ENCODE measurements around the gene LIPI.

LIPI gene

DNA sequence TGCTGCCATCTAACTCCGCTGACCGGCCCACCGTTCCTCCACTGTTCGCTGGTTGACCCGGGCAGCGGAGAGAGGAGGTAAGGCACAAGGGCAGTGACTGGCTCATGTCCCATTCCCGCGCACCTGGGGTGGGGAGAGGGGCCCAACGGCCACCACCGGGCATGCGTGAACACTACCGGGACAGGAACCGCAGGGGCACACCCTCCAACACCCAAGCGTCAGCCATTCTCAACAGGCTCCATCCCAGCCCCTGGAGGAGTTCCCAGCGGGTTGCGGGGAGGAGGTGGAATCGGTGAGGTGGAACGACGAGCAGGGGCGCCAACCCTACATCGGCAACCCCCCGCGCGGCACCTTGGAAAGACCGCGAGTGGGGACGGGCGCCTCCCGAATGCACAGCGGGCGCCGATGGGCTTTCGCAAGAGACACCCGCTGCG lies 126.7 kb downstream of the LIPI start:
- DNase-seq (ENCODE audit: low spot score) = no peak
- TF ChIP-seq CTCF (IDR thresholded peaks at IDR 0.05; ENCODE audit: extremely low read depth, missing control alignments) = no peak

GRCh38 chr21:14080764-14081096 lies 130.0 kb downstream of the LIPI start:
- TF ChIP-seq CTCF (IDR thresholded peaks at IDR 0.05; ENCODE audit: extremely low read depth, missing control alignments) = no peak

GRCh38 chr21:14080040-14080763 lies 130.6 kb downstream of the LIPI start:
- no peak for TF ChIP-seq CTCF (IDR thresholded peaks at IDR 0.05; ENCODE audit: extremely low read depth, missing control alignments)
- no peak for DNase-seq (ENCODE audit: low spot score)

More at GRCh38 chr21:14080764-14081096, 130.0 kb downstream of the LIPI start:
- no peak for DNase-seq (ENCODE audit: low spot score)

DNA sequence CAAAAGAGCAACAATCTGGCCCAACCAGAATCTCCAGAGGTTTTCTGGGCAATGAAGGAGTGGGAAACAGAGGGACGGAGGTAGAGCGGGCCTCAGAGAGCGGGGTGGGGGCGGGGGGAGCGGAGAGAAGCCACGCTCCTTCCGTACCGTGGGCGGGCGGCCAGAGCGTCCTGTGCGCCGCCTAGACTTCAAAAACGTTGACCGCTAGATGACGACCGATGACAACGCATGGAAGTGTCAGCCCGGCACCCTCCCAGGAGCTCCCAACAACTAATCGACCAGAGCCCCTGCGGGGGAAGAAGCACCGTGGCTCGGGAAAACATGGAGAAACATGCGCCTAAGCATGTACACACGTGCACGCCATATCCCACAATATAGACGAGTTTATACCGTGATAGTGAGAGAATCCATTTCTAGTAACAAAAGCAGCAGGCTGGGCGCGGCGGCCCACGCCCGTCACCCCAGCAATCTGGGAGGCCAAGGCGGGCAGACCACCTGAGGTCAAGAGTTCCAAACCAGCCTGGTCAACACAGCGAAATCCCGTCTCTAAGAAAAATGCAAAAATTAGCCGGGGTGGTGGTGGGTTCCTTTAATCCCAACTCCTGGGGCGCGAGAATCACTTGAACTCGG lies 131.9 kb downstream of the LIPI start:
- DNase-seq (ENCODE audit: low spot score) = no peak
- no peak for TF ChIP-seq CTCF (IDR thresholded peaks at IDR 0.05; ENCODE audit: extremely low read depth, missing control alignments)

DNA sequence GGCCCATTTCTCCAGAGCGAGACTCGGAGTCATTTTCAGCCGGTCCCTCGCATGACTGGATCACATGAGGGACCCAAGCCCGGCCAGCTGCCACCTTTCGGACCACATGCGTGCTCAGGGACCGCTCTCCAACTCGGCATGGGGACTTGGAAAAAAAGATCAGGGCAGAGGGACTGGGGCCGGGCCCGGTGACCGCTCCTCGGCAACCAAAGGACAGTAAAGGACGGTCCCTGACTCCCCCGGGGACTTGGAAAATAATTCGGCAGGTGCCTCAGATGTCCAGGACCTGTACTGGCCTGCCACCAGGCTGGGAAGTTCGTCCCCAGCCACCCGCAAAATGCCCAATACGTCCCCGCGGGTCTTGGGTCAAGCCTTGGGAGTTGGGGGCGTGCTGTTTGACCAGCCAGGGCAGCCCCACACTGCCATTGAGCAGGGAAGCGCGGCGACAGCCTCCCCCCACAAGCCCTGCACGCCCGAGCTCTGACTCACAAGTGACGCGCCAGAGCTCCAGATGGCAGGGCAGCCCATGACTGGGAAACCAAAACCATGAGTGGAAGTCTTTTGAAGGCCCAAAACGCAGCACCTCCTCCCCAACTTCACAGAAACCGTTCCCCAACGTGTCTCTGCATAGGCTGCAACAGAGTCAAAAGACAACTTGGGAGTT lies 134.5 kb downstream of the LIPI start:
- no peak for TF ChIP-seq CTCF (IDR thresholded peaks at IDR 0.05; ENCODE audit: extremely low read depth, missing control alignments)
- DNase-seq (ENCODE audit: low spot score) = no peak

- no peak for TF ChIP-seq CTCF (IDR thresholded peaks at IDR 0.05; ENCODE audit: extremely low read depth, missing control alignments)
- no peak for DNase-seq (ENCODE audit: low spot score)
These were observed 135.2 kb downstream of the LIPI start for GRCh38 chr21:14075346-14076142.
